ENCODE results near the gene SMIM3.
"Not testable (repeated sequence)": the region's sequence is repeated elsewhere in the genome, so short reads cannot be mapped to it uniquely, and the experiment has no call there.

The SMIM3 gene

GRCh38 chr5:150765799-150766169 lies 12.8 kb upstream of the SMIM3 start:
- no peak for DNase-seq

GRCh38 chr5:150766251-150766650 lies 12.3 kb upstream of the SMIM3 start:
- DNase-seq, result no peak

GRCh38 chr5:150771034-150771795 lies 7.3 kb upstream of the SMIM3 start:
- DNase-seq, result no peak

- no peak for DNase-seq
Observed at GRCh38 chr5:150774145-150774544, 4.4 kb upstream of the SMIM3 start.

- no peak for DNase-seq
Observed at GRCh38 chr5:150777685-150778084, 872 bp upstream of the SMIM3 start.

- DNase-seq, result no peak
Observed at GRCh38 chr5:150778088-150778516, 455 bp upstream of the SMIM3 start.

GRCh38 chr5:150779397-150780186 lies 1.0 kb downstream of the SMIM3 start:
- DNase-seq, result no peak

- no peak for DNase-seq
Observed at GRCh38 chr5:150780187-150780692, 1.7 kb downstream of the SMIM3 start.

GRCh38 chr5:150780816-150781221 lies 2.3 kb downstream of the SMIM3 start:
- DNase-seq, result no peak

GRCh38 chr5:150781706-150782614 lies 3.4 kb downstream of the SMIM3 start:
- no peak for DNase-seq

GRCh38 chr5:150782850-150783249 lies 4.3 kb downstream of the SMIM3 start:
- DNase-seq, result no peak

GRCh38 chr5:150783422-150783928 lies 4.9 kb downstream of the SMIM3 start:
- peak in 3 of 4 experiments; percentile 8 to 43 (median 28) for DNase-seq

- DNase-seq, result no peak
Observed at GRCh38 chr5:150785950-150786349, 7.4 kb downstream of the SMIM3 start.

GRCh38 chr5:150786876-150787275 lies 8.3 kb downstream of the SMIM3 start:
- no peak for DNase-seq

GRCh38 chr5:150787656-150788055 lies 9.1 kb downstream of the SMIM3 start:
- no peak for DNase-seq

- DNase-seq, result no peak
Observed at GRCh38 chr5:150788977-150789376, 10.4 kb downstream of the SMIM3 start.

GRCh38 chr5:150789450-150789849 lies 10.9 kb downstream of the SMIM3 start:
- no peak for DNase-seq

GRCh38 chr5:150789943-150790611 lies 11.5 kb downstream of the SMIM3 start:
- DNase-seq, result peak; percentile 6 to 30 (median 15)

GRCh38 chr5:150791536-150791935 lies 13.0 kb downstream of the SMIM3 start:
- no peak for DNase-seq

GRCh38 chr5:150793423-150793888 lies 14.9 kb downstream of the SMIM3 start:
- not testable (repeated sequence) for DNase-seq

- no peak for DNase-seq
Observed at GRCh38 chr5:150794927-150795326, 16.4 kb downstream of the SMIM3 start.

GRCh38 chr5:150797384-150797783 lies 18.8 kb downstream of the SMIM3 start:
- no peak for DNase-seq

All from activated naive CD4-positive, alpha-beta T cell (primary cell).